Measurements from ENCODE around the gene IFNGR1. TPM values are rescaled to one million over a fixed set of nuclear protein-coding genes. Genes with fewer than 3 reads are reported as not detected.

IFNGR1 gene
- total and polyA plus RNA-seq, 10 of the 15 experiments (the other 5 are each of a cell fraction or from before 2014, with no cell fraction given): 89.0 to 296 (median 138) TPM

GRCh38 chr6:137222381-137222780, 3.2 kb upstream of the IFNGR1 start:
- Histone ChIP-seq H3K9ac (ENCODE audit: control insufficient read depth, insufficient read depth, low read length) (0 out of 2 replicates have a peak overlapping the region, but pooled peaks have one; percentile 7), H3K27ac (ENCODE audit: control insufficient read depth, insufficient read depth) (peak overlapping the region; percentile 30), H4K20me1 (ENCODE audit: control insufficient read depth, insufficient read depth) (no peaks in the 10 kb centered on the region), H3K9me3 (replicated peaks; ENCODE audit: control insufficient read depth, insufficient read depth, low read length) (no peaks in the 10 kb centered on the region; the same call in 2 of the 3 replicates), H3K36me3 (ENCODE audit: control insufficient read depth in 2 of 2, insufficient read depth in 2 of 2, low read length in 1 of 2) (no peaks in the 10 kb centered on the region), H2AFZ (ENCODE audit: control insufficient read depth, low read depth, low read length) (peak overlapping the region; percentile 59), H3K4me2 (ENCODE audit: control insufficient read depth, insufficient read depth) (peak overlapping the region; percentile 26; the same call in 1 of the 2 replicates), H3K4me1 (ENCODE audit: control insufficient read depth, insufficient read depth, low read length) (peaks cover 42% of the 10 kb centered on the region), H3K27me3 (replicated peaks in 1 of 2; ENCODE audit: control insufficient read depth in 2 of 2, insufficient read depth in 2 of 2, low read length in 1 of 2) (no peaks in the 10 kb centered on the region), H3K79me2 (ENCODE audit: control insufficient read depth, insufficient read depth, low read length) (peaks cover 26% of the 10 kb centered on the region), H3K4me3 (no peak overlapping the region)
- 53% methylated on average over 3 of the region's 3 CpGs for WGBS (ENCODE audit: insufficient coverage, insufficient replicate concordance, low lambda C conversion rate, missing lambda C conversion rate)
- ATAC-seq (no peak), DNase-seq (ENCODE audit: low read depth, low spot score) (no peak), FAIRE-seq (no peak)
- ChIA-PET SMC1A (ENCODE audit: uncharacterized antibody, unreplicated experiment) (interaction anchor here (0.6 to 5.9 kb wide), 21 partner anchors 9 to 437 kb away, joined by 3 to 77 read pairs (median 4); no protein-coding TSS in a partner anchor), POLR2A (interaction anchor here (1.4 to 6.2 kb wide), 3 partner anchors 11 to 56 kb away, joined by 6 to 36 read pairs (median 12); no protein-coding TSS in a partner anchor), RAD21 (ENCODE audit: unreplicated experiment) (interaction anchor here (0.9 to 3.2 kb wide), 7 partner anchors 8 to 54 kb away, joined by 3 to 18 read pairs (median 5); no protein-coding TSS in a partner anchor), CTCF (interaction anchor here (1.0 to 4.5 kb wide), 6 partner anchors 10 to 127 kb away, joined by 3 to 19 read pairs (median 4); no protein-coding TSS in a partner anchor)
- intact Hi-C loops (cut with micrococcal nuclease; ENCODE audit: unreplicated experiment) (no loop called here), in situ Hi-C loops (cut with MboI) (no loop called here)
- BruUV-seq (replicated peaks): no TSS peak
- TF ChIP-seq GABPA (IDR thresholded peaks at IDR 0.05; ENCODE audit: low read depth) (no peak), STAT1 (conservative IDR thresholded peaks at IDR 0.05) (no peak), SMAD5 (IDR thresholded peaks at IDR 0.05; ENCODE audit: low read depth) (no peak), ATF2 (IDR thresholded peaks at IDR 0.05; ENCODE audit: low read length) (no peak), ETV6 (conservative IDR thresholded peaks at IDR 0.05 in 1 of 2, IDR thresholded peaks at IDR 0.05 in 1 of 2; ENCODE audit: borderline replicate concordance in 1 of 2, low read depth in 1 of 2) (peak in 1 of 2 experiments; percentile 37; a peak in 1 of 4 replicates), E4F1 (IDR thresholded peaks at IDR 0.05; ENCODE audit: borderline replicate concordance, partially characterized antibody) (no peak), SPI1 (IDR thresholded peaks at IDR 0.05; ENCODE audit: borderline replicate concordance, insufficient read depth, low read depth, low read length) (peak; percentile 28; the same call in 1 of the 2 replicates), NFYB (IDR thresholded peaks at IDR 0.05; ENCODE audit: insufficient read depth, low read depth, low read length) (0 out of 2 replicates have a peak, but pooled peaks have one; percentile 21), POLR2A (IDR thresholded peaks at IDR 0.05; ENCODE audit: low read depth, low read length) (no peak), POU2F2 (IDR thresholded peaks at IDR 0.05; ENCODE audit: borderline replicate concordance, low read depth, low read length) (no peak), ZNF592 (IDR thresholded peaks at IDR 0.05) (no peak), ASH2L (IDR thresholded peaks at IDR 0.05; ENCODE audit: borderline replicate concordance, low read depth) (no peak), CBX5 (IDR thresholded peaks at IDR 0.05; ENCODE audit: low read depth) (no peak), BHLHE40 (IDR thresholded peaks at IDR 0.05; ENCODE audit: borderline replicate concordance in 1 of 2, low read depth in 2 of 2, low read length in 1 of 2) (no peak)

Measured in GM12878 (cell line).